Measurements from ENCODE around the gene ERCC4. TPM values are rescaled to one million over a fixed set of nuclear protein-coding genes. Genes with fewer than 3 reads are reported as not detected.

Gene ERCC4
- total and polyA plus RNA-seq, 2 of the 8 experiments (the other 6 are each of a cell fraction or from before 2014, with no cell fraction given), result 1.6 to 13.2 TPM

- H4K91ac ChIP-seq (replicated peaks; ENCODE audit: insufficient read length, low read length), result no peak overlapping the region
- H3K23ac ChIP-seq (ENCODE audit: insufficient read length), result no peak overlapping the region
- no peak overlapping the region for H4K5ac ChIP-seq (ENCODE audit: insufficient read length, low read depth, low read length)
- no peak overlapping the region for H3K9ac ChIP-seq (replicated peaks in 1 of 4; ENCODE audit: extremely low read depth in 1 of 4, low read depth in 3 of 4, low read length in 3 of 4)
- no peak overlapping the region for H2AK5ac ChIP-seq (ENCODE audit: low read depth, low read length)
- no peak overlapping the region for H2BK12ac ChIP-seq (ENCODE audit: low read depth, low read length)
- no peak overlapping the region for H3K56ac ChIP-seq (replicated peaks; ENCODE audit: insufficient read length, low read depth, low read length)
- H3K14ac ChIP-seq (ENCODE audit: insufficient read length), result no peak overlapping the region
- no peak overlapping the region for H3K4ac ChIP-seq (replicated peaks; ENCODE audit: insufficient read length, low read depth, low read length)
- H4K8ac ChIP-seq (ENCODE audit: extremely low read depth, insufficient read depth, low read length), result no peak overlapping the region
- peaks cover 0 to 7% (median 2%) of the 10 kb centered on the region in 4 experiments; a peak in 4 of 8 replicates for H3K36me3 ChIP-seq (ENCODE audit: control insufficient read depth in 2 of 4, insufficient read depth in 4 of 4, low read length in 3 of 4)
- H2BK15ac ChIP-seq (ENCODE audit: low read length), result no peak overlapping the region
- POLR2A ChIA-PET (ENCODE audit: partially characterized antibody), result no interaction called here
- H3K79me1 ChIP-seq (ENCODE audit: low read depth, low read length), result no peaks in the 10 kb centered on the region
- H2BK120ac ChIP-seq (replicated peaks; ENCODE audit: low read depth, low read length), result no peak overlapping the region
- no peak overlapping the region for H3K4me2 ChIP-seq (ENCODE audit: insufficient read depth in 1 of 2, low read depth in 2 of 2, low read length in 2 of 2)
- 91% methylated on average over 4 of the region's 4 CpGs; no CpG with 5 or more reads in 1 of the 2 experiments for WGBS, 2 experiments (ENCODE audit: extremely low coverage in 1 of 2, insufficient coverage in 1 of 2, insufficient read length in 1 of 2, insufficient replicate concordance in 2 of 2, low coverage in 1 of 2, low lambda C conversion rate in 2 of 2, missing lambda C conversion rate in 1 of 2)
- FAIRE-seq (no peak), DNase-seq (ENCODE audit: low read depth in 1 of 2, low spot score in 2 of 2) (no peak)
- no peaks in the 10 kb centered on the region for H3K23me2 ChIP-seq (ENCODE audit: low read depth, low read length)
- H3K27ac ChIP-seq (ENCODE audit: low read depth, low read length), result no peak overlapping the region
- TF ChIP-seq SRF (IDR thresholded peaks at IDR 0.05; ENCODE audit: low read depth, low read length) (no peak), GTF2F1 (IDR thresholded peaks at IDR 0.05; ENCODE audit: borderline replicate concordance, low read depth, low read length) (no peak), KDM5A (IDR thresholded peaks at IDR 0.05; ENCODE audit: low read length) (no peak), TAF7 (optimal IDR thresholded peaks at IDR 0.05; ENCODE audit: borderline replicate concordance, low read depth, low read length) (no peak), HDAC6 (IDR thresholded peaks at IDR 0.05; ENCODE audit: low read depth, low read length) (no peak), CBX5 (IDR thresholded peaks at IDR 0.05; ENCODE audit: low read depth, low read length) (no peak)
- H3K27me3 ChIP-seq (replicated peaks in 1 of 4; ENCODE audit: control insufficient read depth in 3 of 4, extremely low read depth in 1 of 4, insufficient read depth in 3 of 4, low read length in 3 of 4), result no peaks in the 10 kb centered on the region
- no peak overlapping the region for H2BK20ac ChIP-seq (ENCODE audit: low read length)
- no peak overlapping the region for H3K18ac ChIP-seq (ENCODE audit: extremely low read depth, low read length)
- CTCF ChIA-PET (ENCODE audit: partially characterized antibody), result interaction anchor here (1.5 kb wide), 1 partner anchor 9 kb away, joined by 6 read pairs; no protein-coding TSS in a partner anchor
- H2BK5ac ChIP-seq (ENCODE audit: low read depth, low read length), result no peak overlapping the region
- no peaks in the 10 kb centered on the region for H3K79me2 ChIP-seq (ENCODE audit: control insufficient read depth in 1 of 2, insufficient read depth in 2 of 2, low read length in 2 of 2)
- no peaks in the 10 kb centered on the region for H3K4me1 ChIP-seq (replicated peaks in 1 of 4; ENCODE audit: control insufficient read depth in 3 of 4, insufficient read depth in 4 of 4, low read length in 3 of 4)
- no peak overlapping the region for H3K4me3 ChIP-seq (ENCODE audit: extremely low read depth in 1 of 4, insufficient read depth in 2 of 4, low read depth in 3 of 4, low read length in 4 of 4)
- no peak overlapping the region for H2AFZ ChIP-seq (ENCODE audit: low read length)
- no peaks in the 10 kb centered on the region for H4K20me1 ChIP-seq (replicated peaks in 1 of 2; ENCODE audit: control insufficient read depth in 1 of 2, insufficient read depth in 2 of 2, low read length in 2 of 2)
- no peaks in the 10 kb centered on the region for H3K9me3 ChIP-seq (ENCODE audit: insufficient read depth in 2 of 2, low read depth in 1 of 2, low read length in 1 of 2)
Measured at GRCh38 chr16:13926464-13926863, 6.5 kb downstream of the ERCC4 start.
